Tibial nerve (tissue), 4 donors: ENCODE results near the gene GRB10. TPM values are rescaled to one million over a fixed set of nuclear protein-coding genes. Genes with fewer than 3 reads are reported as not detected.

ENCODE experiments used
- DNase-seq, 2 donors: peaks; one replicate each; pipeline ENCODE4 v3.0.0-alpha.2; 2019; ENCODE audit warnings: low spot score in 2 of 2
- H3K27ac ChIP-seq, 4 donors: fragments of 200-600 bp; sonication (generic) in 3 of 4; one replicate each; pipeline ENCODE4 v1.5.1; 2017 to 2019; ENCODE audit warnings: mild to moderate bottlenecking in 1 of 4
- H3K27me3 ChIP-seq, 2 donors: fragments of 200-600 bp; sonication (generic) in 1 of 2; one replicate each; pipeline versions ENCODE4 v1.5.1 to v1.6.0; 2017 to 2019
- H3K36me3 ChIP-seq, 3 donors: fragments of 200-600 bp; sonication (generic); one replicate each; pipeline ENCODE4 v1.5.1; 2018 to 2019
- H3K4me1 ChIP-seq, 4 donors: fragments of 200-600 bp; sonication (generic) in 3 of 4; one replicate each; pipeline ENCODE4 v1.5.1; 2017 to 2019
- H3K4me3 ChIP-seq, 4 donors: fragments of 200-600 bp; sonication (generic) in 3 of 4; one replicate each; pipeline ENCODE4 v1.5.1; 2017 to 2019; ENCODE audit warnings: mild to moderate bottlenecking in 1 of 4, moderate library complexity in 1 of 4
- H3K9me3 ChIP-seq, 4 donors: fragments of 200-600 bp; sonication (generic) in 3 of 4; one replicate each; pipeline ENCODE4 v1.5.1; 2017 to 2019
- CTCF ChIP-seq, 5 experiments: fragments of 200-600 bp in 3 of 5; fragments of 450-650 bp in 2 of 5; sonication (generic) in 3 of 5; IDR thresholded peaks; one replicate each; pipeline ENCODE4 v1.5.1; 2016 to 2019; ENCODE audit warnings: antibody characterized with exemption in 5 of 5, mild to moderate bottlenecking in 3 of 5, moderate library complexity in 2 of 5
- EP300 ChIP-seq, 2 donors: sonication (generic); formaldehyde crosslinking; IDR thresholded peaks; one replicate each; pipeline ENCODE4 v1.6.1; 2017; ENCODE audit warnings: antibody characterized with exemption in 2 of 2, mild to moderate bottlenecking in 1 of 2
- POLR2A ChIP-seq, 2 donors: fragments of 450-650 bp; IDR thresholded peaks; one replicate each; pipeline ENCODE4 v1.6.1; 2017; ENCODE audit warnings: antibody characterized with exemption in 2 of 2, mild to moderate bottlenecking in 2 of 2, moderate library complexity in 2 of 2
- WGBS, 2 donors: methylation state at CpG; one replicate each; pipeline ENCODE4 v1.1.5; 2018; 5-methylcytosine and 5-hydroxymethylcytosine counted together
- total RNA-seq, 4 donors: library from RNA; depleted of rRNA; stranded (reverse); fragments of >200 nt; gene quantifications; one replicate each; pipeline ENCODE4 v1.1.0, GENCODE V29; 2016

The GRB10 gene
- total RNA-seq, 4 donors from 2014 or later, result 34.1 to 73.9 (median 56.0) TPM

DNA sequence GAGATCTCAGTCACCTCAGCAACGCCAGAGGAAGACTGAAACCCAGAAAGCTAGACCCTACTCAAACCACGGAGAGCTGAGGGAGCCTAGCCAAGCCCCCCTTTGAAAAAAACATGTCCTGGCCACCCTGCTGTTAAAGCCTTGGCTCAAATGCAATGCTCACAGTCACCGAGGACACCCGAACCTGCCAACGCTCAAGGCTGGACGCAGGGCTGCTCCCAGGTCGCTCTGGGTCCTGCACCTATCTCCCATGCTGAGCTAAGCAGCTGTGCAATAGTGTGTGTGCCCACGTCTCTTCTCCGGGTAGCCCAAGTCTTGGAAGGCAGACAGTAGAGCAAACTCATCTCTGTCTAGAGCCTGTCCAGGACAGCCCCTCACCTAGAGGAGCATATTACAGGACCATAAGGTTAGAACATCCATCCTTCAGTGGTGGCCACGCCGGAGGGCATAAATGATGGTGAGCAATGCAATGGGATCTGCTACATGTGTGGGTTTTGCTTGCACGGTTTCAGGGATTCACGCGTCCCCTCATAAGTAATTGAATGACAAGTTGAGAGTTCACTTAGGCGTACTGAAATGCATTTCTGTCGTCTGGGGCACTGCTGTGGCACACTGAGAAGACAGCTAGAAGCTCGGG, 123.2 kb downstream of the GRB10 start:
- 93 to 95% methylated on average over 16 to 17 of the region's 17 CpGs for WGBS, 2 donors
- no peaks in the 10 kb centered on the region for H3K9me3 ChIP-seq
- no peak for DNase-seq
- TF ChIP-seq EP300 (IDR thresholded peaks at IDR 0.05), result no peak
- no peak for TF ChIP-seq POLR2A (IDR thresholded peaks at IDR 0.05)
- no peak for TF ChIP-seq CTCF (IDR thresholded peaks at IDR 0.05)
- H3K36me3 ChIP-seq, result peaks cover 0 to 29% (median 0%) of the 10 kb centered on the region in 3 donors
- H3K4me3 ChIP-seq, result no peak overlapping the region
- no peak overlapping the region for H3K27ac ChIP-seq
- H3K4me1 ChIP-seq, result peaks cover 0 to 54% (median 20%) of the 10 kb centered on the region in 4 donors
- no peaks in the 10 kb centered on the region for H3K27me3 ChIP-seq

DNA sequence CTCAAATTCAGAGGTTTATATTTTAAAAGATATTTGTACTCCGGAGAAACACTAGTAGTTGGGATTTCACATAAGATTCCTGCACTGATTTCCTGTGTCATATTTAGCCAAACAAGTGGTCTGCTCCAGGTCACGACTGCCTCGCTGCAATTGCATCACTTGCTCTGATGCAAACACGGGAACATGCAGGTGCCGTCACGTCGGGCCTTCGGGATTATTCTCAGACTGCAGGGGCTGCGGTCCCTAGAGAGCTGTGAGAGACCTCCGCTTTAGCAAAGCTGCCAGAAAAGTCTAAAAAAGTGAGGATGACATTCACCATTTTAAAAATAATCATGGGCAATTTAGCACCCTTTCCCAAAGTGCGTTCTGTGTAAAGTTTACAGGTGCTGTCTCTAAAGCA, 124.0 kb downstream of the GRB10 start:
- Histone ChIP-seq H3K9me3 (no peaks in the 10 kb centered on the region), H3K27ac (no peak overlapping the region), H3K36me3 (peaks cover 0 to 26% (median 0%) of the 10 kb centered on the region in 3 donors), H3K4me1 (peaks cover 0 to 62% (median 26%) of the 10 kb centered on the region in 4 donors), H3K4me3 (no peak overlapping the region), H3K27me3 (no peaks in the 10 kb centered on the region)
- no peak for DNase-seq
- TF ChIP-seq POLR2A (IDR thresholded peaks at IDR 0.05) (no peak), EP300 (IDR thresholded peaks at IDR 0.05) (no peak), CTCF (IDR thresholded peaks at IDR 0.05) (no peak)
- 87 to 96% methylated on average over 11 of the region's 11 CpGs for WGBS, 2 donors

DNA sequence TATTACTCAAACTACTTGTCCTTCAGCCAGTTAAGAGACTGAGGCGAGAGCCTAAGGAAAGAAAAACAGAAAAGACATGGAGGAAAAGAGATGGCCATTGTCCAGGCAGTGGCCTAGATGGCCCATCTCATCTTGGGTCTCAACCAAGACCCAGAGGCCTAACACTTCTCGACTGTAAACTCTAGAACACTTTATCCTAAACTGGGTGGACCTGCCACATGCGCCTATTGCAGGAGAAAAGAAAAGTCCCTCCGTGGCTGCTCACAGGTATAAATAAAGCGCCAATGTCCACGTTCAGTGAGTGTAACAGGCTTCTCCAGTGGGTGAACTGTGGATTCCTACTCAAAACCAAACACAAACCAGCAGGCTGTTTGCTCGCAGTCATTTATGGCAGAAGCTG, 124.8 kb downstream of the GRB10 start:
- DNase-seq, result no peak
- no peak for TF ChIP-seq CTCF (IDR thresholded peaks at IDR 0.05)
- no peak for TF ChIP-seq EP300 (IDR thresholded peaks at IDR 0.05)
- no peak for TF ChIP-seq POLR2A (IDR thresholded peaks at IDR 0.05)
- peaks cover 0 to 23% (median 0%) of the 10 kb centered on the region in 3 donors for H3K36me3 ChIP-seq
- no peaks in the 10 kb centered on the region for H3K9me3 ChIP-seq
- H3K27ac ChIP-seq, result peak overlapping the region; percentile 9 to 80 (median 67)
- H3K27me3 ChIP-seq, result no peaks in the 10 kb centered on the region
- H3K4me1 ChIP-seq, result peaks cover 0 to 67% (median 30%) of the 10 kb centered on the region in 4 donors
- H3K4me3 ChIP-seq, result no peak overlapping the region
- WGBS, 2 donors, result 79 to 86% methylated on average over 7 of the region's 7 CpGs

GRCh38 chr7:50657341-50657873, 125.3 kb downstream of the GRB10 start:
- Histone ChIP-seq H3K4me1 (peaks cover 0 to 72% (median 31%) of the 10 kb centered on the region in 4 donors), H3K27me3 (no peaks in the 10 kb centered on the region), H3K4me3 (no peak overlapping the region), H3K9me3 (no peaks in the 10 kb centered on the region), H3K36me3 (peaks cover 0 to 23% (median 0%) of the 10 kb centered on the region in 3 donors), H3K27ac (peak overlapping the region; percentile 9 to 80 (median 67))
- WGBS, 2 donors, result 37 to 46% methylated on average over 9 of the region's 9 CpGs
- TF ChIP-seq POLR2A (IDR thresholded peaks at IDR 0.05) (no peak), CTCF (IDR thresholded peaks at IDR 0.05) (peak in 2 of 5 experiments; percentile 12 to 41), EP300 (IDR thresholded peaks at IDR 0.05) (peak; percentile 82 to 94)
- peak in 1 of 2 donors; percentile 65 for DNase-seq
